Measurements from ENCODE around the gene ERFL. TPM values are rescaled to one million over a fixed set of nuclear protein-coding genes. Genes with fewer than 3 reads are reported as not detected.

ERFL gene
- total RNA-seq, 1 experiment from 2014 or later: 0.79 TPM

DNA sequence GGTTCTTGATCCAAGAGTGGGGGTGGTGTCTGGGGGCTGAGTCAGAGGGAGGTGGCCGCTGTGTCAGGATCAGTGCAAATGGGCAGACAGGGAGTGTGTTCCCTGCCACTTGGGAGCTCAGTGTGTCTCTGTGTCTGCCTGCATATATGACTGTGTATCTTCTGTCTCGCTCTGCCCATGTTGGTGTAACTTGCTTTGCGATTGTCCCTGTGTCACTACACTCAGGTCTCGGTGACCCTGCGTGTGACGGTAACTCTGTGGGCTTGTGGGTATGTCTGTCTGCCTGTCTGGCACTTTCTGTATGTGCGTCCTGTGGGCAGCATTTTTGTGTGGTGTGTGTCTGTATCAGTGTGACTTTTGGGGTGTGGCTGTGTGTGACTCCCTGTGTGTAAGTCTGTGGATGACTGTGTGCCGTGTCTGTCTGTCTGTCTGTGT lies 8.2 kb upstream of the ERFL start (continued):
- TF ChIP-seq, protein P1, sequence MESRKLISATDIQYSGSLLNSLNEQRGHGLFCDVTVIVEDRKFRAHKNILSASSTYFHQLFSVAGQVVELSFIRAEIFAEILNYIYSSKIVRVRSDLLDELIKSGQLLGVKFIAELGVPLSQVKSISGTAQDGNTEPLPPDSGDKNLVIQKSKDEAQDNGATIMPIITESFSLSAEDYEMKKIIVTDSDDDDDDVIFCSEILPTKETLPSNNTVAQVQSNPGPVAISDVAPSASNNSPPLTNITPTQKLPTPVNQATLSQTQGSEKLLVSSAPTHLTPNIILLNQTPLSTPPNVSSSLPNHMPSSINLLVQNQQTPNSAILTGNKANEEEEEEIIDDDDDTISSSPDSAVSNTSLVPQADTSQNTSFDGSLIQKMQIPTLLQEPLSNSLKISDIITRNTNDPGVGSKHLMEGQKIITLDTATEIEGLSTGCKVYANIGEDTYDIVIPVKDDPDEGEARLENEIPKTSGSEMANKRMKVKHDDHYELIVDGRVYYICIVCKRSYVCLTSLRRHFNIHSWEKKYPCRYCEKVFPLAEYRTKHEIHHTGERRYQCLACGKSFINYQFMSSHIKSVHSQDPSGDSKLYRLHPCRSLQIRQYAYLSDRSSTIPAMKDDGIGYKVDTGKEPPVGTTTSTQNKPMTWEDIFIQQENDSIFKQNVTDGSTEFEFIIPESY (IDR thresholded peaks at IDR 0.05; ENCODE audit: extremely low read depth, insufficient replicate concordance, low read length): no peak
- TF ChIP-seq ZNF274 (IDR thresholded peaks at IDR 0.05; ENCODE audit: low read depth, low read length): no peak
- no peak for TF ChIP-seq JUND (IDR thresholded peaks at IDR 0.05)

DNA sequence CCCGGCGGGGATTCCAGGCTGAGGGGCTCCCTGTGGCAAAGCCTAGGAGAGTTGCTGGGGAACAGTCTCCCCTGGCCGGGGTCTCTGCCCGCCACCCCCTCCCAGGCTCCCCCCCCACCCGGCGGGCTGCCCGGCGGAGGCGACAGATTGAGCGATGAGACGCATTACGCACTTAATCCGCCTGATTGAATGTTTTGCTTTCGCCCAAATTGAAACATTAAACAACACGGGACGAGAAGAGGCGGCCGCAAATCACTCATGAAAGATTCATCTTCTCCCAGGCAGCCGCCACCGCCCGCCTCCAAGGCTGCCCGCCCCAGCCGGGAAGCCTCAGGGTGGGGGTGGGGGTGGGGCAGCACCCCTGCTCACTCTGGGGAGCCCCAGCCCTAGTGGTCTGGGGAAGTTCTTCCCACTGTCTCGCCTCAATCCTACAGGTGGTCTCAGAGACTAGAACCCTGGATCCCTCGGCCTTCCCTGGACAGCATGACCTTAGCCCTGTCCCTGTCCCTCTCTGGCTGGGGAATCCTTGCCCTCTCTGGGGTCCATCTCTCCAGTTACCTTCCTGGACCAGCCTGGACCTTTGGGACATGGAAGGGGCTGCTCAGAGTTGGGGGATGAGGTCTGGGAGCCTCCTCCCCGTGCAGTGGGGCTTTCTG lies 7.6 kb upstream of the ERFL start:
- Histone ChIP-seq H3K9me3 (ENCODE audit: control insufficient read depth in 1 of 2, insufficient read depth in 1 of 2, low read depth in 1 of 2, low read length in 2 of 2) (no peaks in the 10 kb centered on the region), H3K79me2 (ENCODE audit: insufficient read depth, low read length) (no peaks in the 10 kb centered on the region), H4K20me1 (ENCODE audit: insufficient read depth) (no peaks in the 10 kb centered on the region), H3K4me1 (ENCODE audit: control insufficient read depth in 1 of 2, insufficient read depth in 2 of 2, low read length in 2 of 2) (peaks cover 0 to 10% of the 10 kb centered on the region in 2 experiments; a peak in 2 of 4 replicates), H3K9ac (ENCODE audit: low read length) (no peak overlapping the region), H3K4me2 (ENCODE audit: low read length) (no peak overlapping the region), H3K9me2 (ENCODE audit: insufficient read depth) (no peaks in the 10 kb centered on the region), H3K4me3 (replicated peaks in 1 of 2; ENCODE audit: low read depth in 1 of 2, low read length in 2 of 2) (no peak overlapping the region), H3K36me3 (ENCODE audit: control insufficient read depth in 1 of 2, insufficient read depth in 2 of 2, low read length in 2 of 2) (no peaks in the 10 kb centered on the region), H3K27me3 (ENCODE audit: insufficient read depth, low read length) (no peaks in the 10 kb centered on the region; the same call in 1 of the 2 replicates), H3K27ac (ENCODE audit: low read depth, low read length) (no peak overlapping the region), H2AFZ (ENCODE audit: low read depth, low read length, poor library complexity, severe bottlenecking) (no peak overlapping the region)
- ChIA-PET RAD21 (ENCODE audit: low non-redundant PET in 1 of 2, low total read pairs in 2 of 2, uncharacterized antibody in 2 of 2, unreplicated experiment in 2 of 2) (no interaction called here), POLR2A (no interaction called here), CTCF (interaction anchor here (0.7 kb wide), 1 partner anchor 63 kb away, joined by 3 read pairs; no protein-coding TSS in a partner anchor)
- ATAC-seq (no peak), DNase-seq (ENCODE audit: low read depth, low spot score) (no peak)
- intact Hi-C loops (cut with micrococcal nuclease): no loop called here
- no TSS peak for BruUV-seq (replicated peaks)
- TF ChIP-seq SRF (IDR thresholded peaks at IDR 0.05; ENCODE audit: low read depth) (no peak), TCF7L2 (IDR thresholded peaks at IDR 0.05; ENCODE audit: borderline replicate concordance, extremely low read depth, insufficient read depth, insufficient read length) (no peak), SIN3A (IDR thresholded peaks at IDR 0.05; ENCODE audit: low read depth) (no peak), POLR2A (IDR thresholded peaks at IDR 0.05; ENCODE audit: borderline replicate concordance, extremely low read depth, insufficient read depth, insufficient read length) (no peak), CBX3 (IDR thresholded peaks at IDR 0.05; ENCODE audit: low read depth) (no peak), RAD21 (IDR thresholded peaks at IDR 0.05; ENCODE audit: low read depth) (no peak), EGR1 (IDR thresholded peaks at IDR 0.05; ENCODE audit: low read depth) (no peak), CEBPB (IDR thresholded peaks at IDR 0.05; ENCODE audit: low read depth) (no peak), EZH2phosphoT487 (IDR thresholded peaks at IDR 0.05; ENCODE audit: borderline replicate concordance) (no peak), ZNF274 (IDR thresholded peaks at IDR 0.05; ENCODE audit: low read depth, low read length) (no peak), POLR2AphosphoS5 (IDR thresholded peaks at IDR 0.05; ENCODE audit: low read depth, low read length) (no peak), JUND (IDR thresholded peaks at IDR 0.05) (no peak), ELF1 (IDR thresholded peaks at IDR 0.05; ENCODE audit: borderline replicate concordance, low read depth) (no peak)
- TF ChIP-seq, protein P2, sequence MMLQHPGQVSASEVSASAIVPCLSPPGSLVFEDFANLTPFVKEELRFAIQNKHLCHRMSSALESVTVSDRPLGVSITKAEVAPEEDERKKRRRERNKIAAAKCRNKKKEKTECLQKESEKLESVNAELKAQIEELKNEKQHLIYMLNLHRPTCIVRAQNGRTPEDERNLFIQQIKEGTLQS (IDR thresholded peaks at IDR 0.05): no peak
- TF ChIP-seq, protein P3, sequence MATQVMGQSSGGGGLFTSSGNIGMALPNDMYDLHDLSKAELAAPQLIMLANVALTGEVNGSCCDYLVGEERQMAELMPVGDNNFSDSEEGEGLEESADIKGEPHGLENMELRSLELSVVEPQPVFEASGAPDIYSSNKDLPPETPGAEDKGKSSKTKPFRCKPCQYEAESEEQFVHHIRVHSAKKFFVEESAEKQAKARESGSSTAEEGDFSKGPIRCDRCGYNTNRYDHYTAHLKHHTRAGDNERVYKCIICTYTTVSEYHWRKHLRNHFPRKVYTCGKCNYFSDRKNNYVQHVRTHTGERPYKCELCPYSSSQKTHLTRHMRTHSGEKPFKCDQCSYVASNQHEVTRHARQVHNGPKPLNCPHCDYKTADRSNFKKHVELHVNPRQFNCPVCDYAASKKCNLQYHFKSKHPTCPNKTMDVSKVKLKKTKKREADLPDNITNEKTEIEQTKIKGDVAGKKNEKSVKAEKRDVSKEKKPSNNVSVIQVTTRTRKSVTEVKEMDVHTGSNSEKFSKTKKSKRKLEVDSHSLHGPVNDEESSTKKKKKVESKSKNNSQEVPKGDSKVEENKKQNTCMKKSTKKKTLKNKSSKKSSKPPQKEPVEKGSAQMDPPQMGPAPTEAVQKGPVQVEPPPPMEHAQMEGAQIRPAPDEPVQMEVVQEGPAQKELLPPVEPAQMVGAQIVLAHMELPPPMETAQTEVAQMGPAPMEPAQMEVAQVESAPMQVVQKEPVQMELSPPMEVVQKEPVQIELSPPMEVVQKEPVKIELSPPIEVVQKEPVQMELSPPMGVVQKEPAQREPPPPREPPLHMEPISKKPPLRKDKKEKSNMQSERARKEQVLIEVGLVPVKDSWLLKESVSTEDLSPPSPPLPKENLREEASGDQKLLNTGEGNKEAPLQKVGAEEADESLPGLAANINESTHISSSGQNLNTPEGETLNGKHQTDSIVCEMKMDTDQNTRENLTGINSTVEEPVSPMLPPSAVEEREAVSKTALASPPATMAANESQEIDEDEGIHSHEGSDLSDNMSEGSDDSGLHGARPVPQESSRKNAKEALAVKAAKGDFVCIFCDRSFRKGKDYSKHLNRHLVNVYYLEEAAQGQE (IDR thresholded peaks at IDR 0.05; ENCODE audit: low read depth): no peak
- TF ChIP-seq, protein P4, sequence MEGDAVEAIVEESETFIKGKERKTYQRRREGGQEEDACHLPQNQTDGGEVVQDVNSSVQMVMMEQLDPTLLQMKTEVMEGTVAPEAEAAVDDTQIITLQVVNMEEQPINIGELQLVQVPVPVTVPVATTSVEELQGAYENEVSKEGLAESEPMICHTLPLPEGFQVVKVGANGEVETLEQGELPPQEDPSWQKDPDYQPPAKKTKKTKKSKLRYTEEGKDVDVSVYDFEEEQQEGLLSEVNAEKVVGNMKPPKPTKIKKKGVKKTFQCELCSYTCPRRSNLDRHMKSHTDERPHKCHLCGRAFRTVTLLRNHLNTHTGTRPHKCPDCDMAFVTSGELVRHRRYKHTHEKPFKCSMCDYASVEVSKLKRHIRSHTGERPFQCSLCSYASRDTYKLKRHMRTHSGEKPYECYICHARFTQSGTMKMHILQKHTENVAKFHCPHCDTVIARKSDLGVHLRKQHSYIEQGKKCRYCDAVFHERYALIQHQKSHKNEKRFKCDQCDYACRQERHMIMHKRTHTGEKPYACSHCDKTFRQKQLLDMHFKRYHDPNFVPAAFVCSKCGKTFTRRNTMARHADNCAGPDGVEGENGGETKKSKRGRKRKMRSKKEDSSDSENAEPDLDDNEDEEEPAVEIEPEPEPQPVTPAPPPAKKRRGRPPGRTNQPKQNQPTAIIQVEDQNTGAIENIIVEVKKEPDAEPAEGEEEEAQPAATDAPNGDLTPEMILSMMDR (IDR thresholded peaks at IDR 0.05 in 2 of 3, conservative IDR thresholded peaks at IDR 0.05 in 1 of 3; ENCODE audit: borderline replicate concordance in 1 of 3, insufficient read depth in 1 of 3, low read depth in 2 of 3, low read length in 2 of 3): no peak

Data from HCT116 (cell line).